ENCODE data around the gene SLC13A1. TPM values are rescaled to one million over a fixed set of nuclear protein-coding genes. Genes with fewer than 3 reads are reported as not detected.

Gene SLC13A1
- total RNA-seq, 1 donor from 2014 or later = not detected

DNA sequence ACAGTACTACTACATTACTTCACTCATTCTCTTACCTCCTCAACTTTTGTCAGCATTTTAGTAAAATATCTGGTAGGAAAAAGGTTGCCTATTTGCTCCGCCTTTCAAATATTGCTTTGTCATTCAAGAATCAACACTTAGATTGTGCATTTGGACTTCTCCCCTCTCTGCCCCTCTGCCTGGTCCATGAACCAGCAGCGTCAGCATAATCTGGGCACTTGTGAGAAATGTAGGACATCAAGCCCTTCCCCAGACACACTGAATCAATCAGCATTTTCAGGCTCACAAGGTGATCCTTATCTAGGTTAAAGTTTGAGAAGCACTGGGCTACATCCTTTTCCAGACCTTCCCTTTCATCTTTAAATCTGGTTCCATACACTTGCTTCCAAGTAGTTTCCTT is 16.3 kb downstream of the SLC13A1 start:
- no peak for DNase-seq (ENCODE audit: low spot score)
- H3K9me3 ChIP-seq (ENCODE audit: low read depth) = peaks cover 7% of the 10 kb centered on the region
- H3K4me1 ChIP-seq = no peaks in the 10 kb centered on the region
- H3K79me2 ChIP-seq (ENCODE audit: low read depth) = no peaks in the 10 kb centered on the region
- no peaks in the 10 kb centered on the region for H3K36me3 Mint-ChIP-seq
- no peaks in the 10 kb centered on the region for H3K27me3 Mint-ChIP-seq (ENCODE audit: insufficient read depth, low read depth)
- TF ChIP-seq, protein P1, sequence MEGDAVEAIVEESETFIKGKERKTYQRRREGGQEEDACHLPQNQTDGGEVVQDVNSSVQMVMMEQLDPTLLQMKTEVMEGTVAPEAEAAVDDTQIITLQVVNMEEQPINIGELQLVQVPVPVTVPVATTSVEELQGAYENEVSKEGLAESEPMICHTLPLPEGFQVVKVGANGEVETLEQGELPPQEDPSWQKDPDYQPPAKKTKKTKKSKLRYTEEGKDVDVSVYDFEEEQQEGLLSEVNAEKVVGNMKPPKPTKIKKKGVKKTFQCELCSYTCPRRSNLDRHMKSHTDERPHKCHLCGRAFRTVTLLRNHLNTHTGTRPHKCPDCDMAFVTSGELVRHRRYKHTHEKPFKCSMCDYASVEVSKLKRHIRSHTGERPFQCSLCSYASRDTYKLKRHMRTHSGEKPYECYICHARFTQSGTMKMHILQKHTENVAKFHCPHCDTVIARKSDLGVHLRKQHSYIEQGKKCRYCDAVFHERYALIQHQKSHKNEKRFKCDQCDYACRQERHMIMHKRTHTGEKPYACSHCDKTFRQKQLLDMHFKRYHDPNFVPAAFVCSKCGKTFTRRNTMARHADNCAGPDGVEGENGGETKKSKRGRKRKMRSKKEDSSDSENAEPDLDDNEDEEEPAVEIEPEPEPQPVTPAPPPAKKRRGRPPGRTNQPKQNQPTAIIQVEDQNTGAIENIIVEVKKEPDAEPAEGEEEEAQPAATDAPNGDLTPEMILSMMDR (IDR thresholded peaks at IDR 0.05) = no peak
- TF ChIP-seq EZH2phosphoT487 (IDR thresholded peaks at IDR 0.05) (no peak), EZH2 (IDR thresholded peaks at IDR 0.05) (no peak)
- H3K9ac ChIP-seq = no peak overlapping the region
- no peak overlapping the region for H2AFZ ChIP-seq (replicated peaks)
- no peaks in the 10 kb centered on the region for H4K20me1 ChIP-seq (ENCODE audit: low read depth)
- H3K4me3 Mint-ChIP-seq = no peak overlapping the region
- no peaks in the 10 kb centered on the region for H3K36me3 ChIP-seq
- H3K27me3 ChIP-seq = no peaks in the 10 kb centered on the region
- H3K27ac Mint-ChIP-seq = no peak overlapping the region
- H3K4me1 Mint-ChIP-seq = no peaks in the 10 kb centered on the region
- H3F3A ChIP-seq (ENCODE audit: low read depth) = peaks cover 19% of the 10 kb centered on the region
- H3K27ac ChIP-seq = no peak overlapping the region
- H3K4me2 ChIP-seq = no peak overlapping the region
- no peak overlapping the region for H3K4me3 ChIP-seq
- peaks cover 6% of the 10 kb centered on the region for H3K9me3 Mint-ChIP-seq

DNA sequence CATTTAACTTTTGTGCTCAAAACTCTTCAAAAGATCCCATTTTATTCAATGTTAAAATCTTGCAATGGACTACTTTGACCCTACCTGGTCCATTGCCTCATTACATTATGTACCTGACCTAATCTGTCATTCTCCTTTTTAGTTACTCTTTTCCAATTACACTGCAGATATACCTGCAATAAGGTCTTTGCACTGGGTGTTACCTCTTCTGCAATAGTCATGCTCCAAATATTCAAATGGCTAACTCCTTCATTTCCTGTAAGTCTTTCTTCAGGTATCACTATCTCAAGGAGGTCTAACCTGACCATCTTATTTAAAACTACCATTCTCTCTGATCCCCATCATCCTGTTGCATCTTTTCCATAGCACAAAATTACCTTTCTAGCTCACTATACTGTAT is 22.3 kb downstream of the SLC13A1 start:
- Mint-ChIP-seq H3K36me3 (no peaks in the 10 kb centered on the region), H3K4me3 (no peak overlapping the region), H3K9me3 (no peaks in the 10 kb centered on the region), H3K27ac (no peak overlapping the region), H3K27me3 (ENCODE audit: insufficient read depth, low read depth) (no peaks in the 10 kb centered on the region), H3K4me1 (no peaks in the 10 kb centered on the region)
- no peaks in the 10 kb centered on the region for H4K20me1 ChIP-seq (ENCODE audit: low read depth)
- H3F3A ChIP-seq (ENCODE audit: low read depth) = no peaks in the 10 kb centered on the region
- TF ChIP-seq, protein P1 (IDR thresholded peaks at IDR 0.05) = no peak
- no peak for TF ChIP-seq EZH2phosphoT487 (IDR thresholded peaks at IDR 0.05)
- TF ChIP-seq EZH2 (IDR thresholded peaks at IDR 0.05) = no peak
- H2AFZ ChIP-seq (replicated peaks) = no peak overlapping the region
- no peaks in the 10 kb centered on the region for H3K36me3 ChIP-seq
- no peak overlapping the region for H3K9ac ChIP-seq
- H3K9me3 ChIP-seq (ENCODE audit: low read depth) = no peaks in the 10 kb centered on the region
- no peak for DNase-seq (ENCODE audit: low spot score)
- H3K4me3 ChIP-seq = no peak overlapping the region
- no peaks in the 10 kb centered on the region for H3K27me3 ChIP-seq
- H3K27ac ChIP-seq = no peak overlapping the region
- H3K79me2 ChIP-seq (ENCODE audit: low read depth) = no peaks in the 10 kb centered on the region
- H3K4me1 ChIP-seq = no peaks in the 10 kb centered on the region
- no peak overlapping the region for H3K4me2 ChIP-seq

DNA sequence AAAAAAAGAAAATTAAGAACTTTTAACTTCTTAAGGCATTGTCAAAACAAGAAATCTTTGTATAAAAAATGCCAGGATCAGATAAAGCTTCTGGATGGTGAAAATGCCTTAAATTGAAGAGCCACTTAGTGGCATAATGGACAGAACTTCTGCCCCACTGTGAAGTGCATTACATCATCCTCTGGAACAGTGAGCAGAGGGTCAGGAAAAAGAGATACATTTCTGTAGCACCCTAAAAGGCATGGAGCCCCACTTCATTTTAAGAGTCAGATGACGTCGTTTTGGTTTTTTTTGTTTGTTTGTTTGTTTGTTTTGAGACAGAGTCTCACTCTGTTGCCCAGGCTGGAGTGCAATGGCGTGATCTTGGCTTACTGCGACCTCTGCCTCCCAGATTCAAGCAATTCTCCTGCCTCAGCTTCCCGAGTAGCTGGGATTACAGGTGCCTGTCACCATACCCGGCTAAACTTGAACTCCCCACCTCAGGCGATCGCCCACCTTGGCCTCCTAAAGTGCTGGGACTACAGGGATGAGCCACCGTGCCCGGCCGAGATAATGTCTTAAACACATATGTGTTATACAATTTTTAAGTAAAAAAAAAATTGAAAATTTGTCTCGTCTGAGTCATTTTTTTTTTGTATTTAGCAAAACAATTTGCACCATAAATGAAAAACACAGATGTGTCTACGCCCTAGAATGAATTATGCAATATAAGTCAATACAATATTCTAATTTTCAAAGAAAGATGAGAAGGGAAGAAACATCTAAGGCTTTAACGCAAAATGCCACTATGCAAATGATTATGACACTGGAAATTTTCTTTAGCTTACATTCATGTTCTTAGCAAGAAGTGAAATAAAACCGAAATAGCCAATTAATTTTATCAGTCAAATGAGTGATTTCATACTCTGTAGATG is 29.2 kb downstream of the SLC13A1 start:
- Histone ChIP-seq H3K4me1 (no peaks in the 10 kb centered on the region), H4K20me1 (ENCODE audit: low read depth) (no peaks in the 10 kb centered on the region), H3K9me3 (ENCODE audit: low read depth) (no peaks in the 10 kb centered on the region), H2AFZ (replicated peaks) (no peak overlapping the region), H3K27me3 (no peaks in the 10 kb centered on the region), H3K79me2 (ENCODE audit: low read depth) (no peaks in the 10 kb centered on the region), H3K4me3 (no peak overlapping the region), H3F3A (ENCODE audit: low read depth) (no peaks in the 10 kb centered on the region), H3K9ac (no peak overlapping the region), H3K27ac (no peak overlapping the region), H3K4me2 (no peak overlapping the region), H3K36me3 (no peaks in the 10 kb centered on the region)
- H3K27me3 Mint-ChIP-seq (ENCODE audit: insufficient read depth, low read depth) = no peaks in the 10 kb centered on the region
- no peak for DNase-seq (ENCODE audit: low spot score)
- H3K27ac Mint-ChIP-seq = no peak overlapping the region
- no peaks in the 10 kb centered on the region for H3K36me3 Mint-ChIP-seq
- no peaks in the 10 kb centered on the region for H3K4me1 Mint-ChIP-seq
- H3K9me3 Mint-ChIP-seq = no peaks in the 10 kb centered on the region
- H3K4me3 Mint-ChIP-seq = no peak overlapping the region
- TF ChIP-seq EZH2phosphoT487 (IDR thresholded peaks at IDR 0.05) = no peak
- TF ChIP-seq, protein P1 (IDR thresholded peaks at IDR 0.05) = no peak
- no peak for TF ChIP-seq EZH2 (IDR thresholded peaks at IDR 0.05)

All from neural progenitor cell (in vitro differentiated cells).